Activated gamma-delta T cell treated with Interleukin-2 at 50 U/mL for 16 hours (primary cell): ENCODE results near the gene HERC2.
"Not testable (repeated sequence)": the region's sequence is repeated elsewhere in the genome, so short reads cannot be mapped to it uniquely, and the experiment has no call there.

Experiments
- DNase-seq: peaks from one replicate; pipeline ENCODE4 v3.0.0-alpha.2; 2020

The HERC2 gene, protein sequence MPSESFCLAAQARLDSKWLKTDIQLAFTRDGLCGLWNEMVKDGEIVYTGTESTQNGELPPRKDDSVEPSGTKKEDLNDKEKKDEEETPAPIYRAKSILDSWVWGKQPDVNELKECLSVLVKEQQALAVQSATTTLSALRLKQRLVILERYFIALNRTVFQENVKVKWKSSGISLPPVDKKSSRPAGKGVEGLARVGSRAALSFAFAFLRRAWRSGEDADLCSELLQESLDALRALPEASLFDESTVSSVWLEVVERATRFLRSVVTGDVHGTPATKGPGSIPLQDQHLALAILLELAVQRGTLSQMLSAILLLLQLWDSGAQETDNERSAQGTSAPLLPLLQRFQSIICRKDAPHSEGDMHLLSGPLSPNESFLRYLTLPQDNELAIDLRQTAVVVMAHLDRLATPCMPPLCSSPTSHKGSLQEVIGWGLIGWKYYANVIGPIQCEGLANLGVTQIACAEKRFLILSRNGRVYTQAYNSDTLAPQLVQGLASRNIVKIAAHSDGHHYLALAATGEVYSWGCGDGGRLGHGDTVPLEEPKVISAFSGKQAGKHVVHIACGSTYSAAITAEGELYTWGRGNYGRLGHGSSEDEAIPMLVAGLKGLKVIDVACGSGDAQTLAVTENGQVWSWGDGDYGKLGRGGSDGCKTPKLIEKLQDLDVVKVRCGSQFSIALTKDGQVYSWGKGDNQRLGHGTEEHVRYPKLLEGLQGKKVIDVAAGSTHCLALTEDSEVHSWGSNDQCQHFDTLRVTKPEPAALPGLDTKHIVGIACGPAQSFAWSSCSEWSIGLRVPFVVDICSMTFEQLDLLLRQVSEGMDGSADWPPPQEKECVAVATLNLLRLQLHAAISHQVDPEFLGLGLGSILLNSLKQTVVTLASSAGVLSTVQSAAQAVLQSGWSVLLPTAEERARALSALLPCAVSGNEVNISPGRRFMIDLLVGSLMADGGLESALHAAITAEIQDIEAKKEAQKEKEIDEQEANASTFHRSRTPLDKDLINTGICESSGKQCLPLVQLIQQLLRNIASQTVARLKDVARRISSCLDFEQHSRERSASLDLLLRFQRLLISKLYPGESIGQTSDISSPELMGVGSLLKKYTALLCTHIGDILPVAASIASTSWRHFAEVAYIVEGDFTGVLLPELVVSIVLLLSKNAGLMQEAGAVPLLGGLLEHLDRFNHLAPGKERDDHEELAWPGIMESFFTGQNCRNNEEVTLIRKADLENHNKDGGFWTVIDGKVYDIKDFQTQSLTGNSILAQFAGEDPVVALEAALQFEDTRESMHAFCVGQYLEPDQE (N-terminal part only)

GRCh38 chr15:28322129-28322588 is at the start of gene HERC2:
Gene HERC2, minus strand, starts transcription at chr15:28322179. Its CDS starts 746 bp downstream, at chr15:28321433.
- not testable (repeated sequence) for DNase-seq

DNA sequence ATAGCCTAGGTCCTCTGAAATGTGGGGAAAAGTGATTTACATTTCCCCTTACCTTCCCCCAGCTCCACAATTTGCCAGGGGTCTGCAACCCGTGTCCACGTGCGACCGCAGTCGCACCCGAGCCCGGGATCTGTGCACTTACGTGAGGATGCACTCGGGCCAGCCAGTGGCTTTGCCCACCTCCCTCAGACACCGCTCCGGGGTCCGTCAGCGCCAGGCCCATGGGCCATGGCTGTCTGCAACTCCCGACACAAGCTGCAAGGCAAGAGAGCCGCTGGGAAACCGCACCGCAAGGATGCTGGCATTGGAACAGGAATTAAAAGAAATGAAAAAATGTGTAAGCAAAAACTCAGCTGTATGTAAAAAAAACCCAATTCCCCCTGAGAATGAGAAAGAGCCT is 43.5 kb upstream of the HERC2 start:
- DNase-seq, result not testable (repeated sequence)

- not testable (repeated sequence) for DNase-seq
These were observed 36.0 kb upstream of the HERC2 start, which contains the start of gene GOLGA6L24 for GRCh38 chr15:28357984-28358383. Gene GOLGA6L24, minus strand, starts transcription at chr15:28358084. Its CDS starts 61 bp downstream, at chr15:28358023.

DNA sequence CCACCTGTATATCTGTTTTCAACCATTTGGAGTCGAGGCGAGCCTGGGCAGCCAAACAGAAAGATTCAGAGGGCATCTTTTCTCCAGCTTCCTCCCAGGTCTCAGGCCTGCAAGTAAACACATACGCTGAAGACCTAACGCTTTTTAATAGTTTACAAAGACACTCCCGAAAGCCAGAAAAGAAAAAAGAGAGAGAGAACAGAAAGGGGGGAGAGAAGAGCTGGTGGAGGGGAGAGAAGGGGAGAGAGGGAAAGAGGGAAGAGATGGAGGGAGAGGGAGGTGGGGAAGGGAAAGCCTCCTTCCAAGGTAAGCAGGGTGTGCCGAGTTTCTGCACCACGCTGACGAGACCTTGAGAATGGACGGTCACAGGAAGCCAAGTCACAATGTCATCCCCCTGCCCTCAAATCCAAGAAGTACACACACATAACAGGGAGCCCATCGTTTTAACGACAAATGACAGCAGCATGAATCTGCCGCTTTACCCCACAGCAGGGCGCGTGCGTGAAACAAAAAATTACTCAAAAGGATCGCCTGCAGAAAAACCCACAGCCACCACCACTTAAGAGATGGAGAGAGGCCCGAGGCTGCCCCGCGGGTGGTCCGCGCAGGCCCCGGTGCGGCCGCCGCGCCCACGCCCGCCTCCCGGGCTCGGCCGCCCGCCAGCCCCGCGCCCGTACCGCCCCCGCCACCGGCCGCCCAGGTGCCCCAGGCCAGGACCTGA is 461 bp downstream of the HERC2 start:
- DNase-seq, result not testable (repeated sequence)

GRCh38 chr15:28319725-28320124 is 2.3 kb downstream of the HERC2 start:
- not testable (repeated sequence) for DNase-seq

GRCh38 chr15:28318828-28319227 is 3.2 kb downstream of the HERC2 start:
- not testable (repeated sequence) for DNase-seq

- not testable (repeated sequence) for DNase-seq
These were observed 3.9 kb downstream of the HERC2 start for GRCh38 chr15:28318122-28318521.

GRCh38 chr15:28316958-28317357 is 5.0 kb downstream of the HERC2 start:
- not testable (repeated sequence) for DNase-seq

GRCh38 chr15:28310454-28310853 is 11.5 kb downstream of the HERC2 start:
- not testable (repeated sequence) for DNase-seq

DNA sequence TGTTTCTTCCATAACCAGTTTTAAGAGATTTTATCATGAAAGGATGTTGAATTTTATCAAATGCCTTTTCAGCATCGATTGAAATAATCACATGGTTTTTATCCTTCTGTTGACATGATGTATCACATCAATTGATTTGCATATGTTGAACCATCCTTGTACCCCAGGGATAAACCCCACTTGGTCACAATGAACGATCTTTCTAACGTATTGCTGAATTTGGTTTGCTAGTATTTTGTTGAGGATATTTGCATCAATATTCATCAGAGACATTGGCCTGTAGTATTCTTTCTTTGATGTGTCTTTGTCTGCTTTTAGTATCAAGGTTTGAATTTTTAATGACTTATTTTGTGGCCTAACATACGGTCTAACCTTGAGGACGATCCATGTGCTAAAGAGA is 13.3 kb downstream of the HERC2 start:
- DNase-seq, result not testable (repeated sequence)

DNA sequence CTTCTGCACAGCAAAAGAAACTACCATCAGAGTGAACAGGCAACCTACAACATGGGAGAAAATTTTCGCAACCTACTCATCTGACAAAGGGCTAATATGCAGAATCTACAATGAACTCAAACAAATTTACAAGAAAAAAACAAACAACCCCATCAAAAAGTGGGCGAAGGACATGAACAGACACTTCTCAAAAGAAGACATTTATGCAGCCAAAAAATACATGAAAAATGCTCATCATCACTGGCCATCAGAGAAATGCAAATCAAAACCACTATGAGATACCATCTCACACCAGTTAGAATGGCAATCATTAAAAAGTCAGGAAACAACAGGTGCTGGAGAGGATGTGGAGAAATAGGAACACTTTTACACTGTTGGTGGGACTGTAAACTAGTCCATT is 16.3 kb downstream of the HERC2 start:
- DNase-seq, result not testable (repeated sequence)

- not testable (repeated sequence) for DNase-seq
These were observed 24.5 kb downstream of the HERC2 start for GRCh38 chr15:28297434-28297833.

GRCh38 chr15:28296814-28297213 is 25.2 kb downstream of the HERC2 start:
- not testable (repeated sequence) for DNase-seq

- not testable (repeated sequence) for DNase-seq
These were observed 26.9 kb downstream of the HERC2 start for GRCh38 chr15:28295009-28295563.

DNA sequence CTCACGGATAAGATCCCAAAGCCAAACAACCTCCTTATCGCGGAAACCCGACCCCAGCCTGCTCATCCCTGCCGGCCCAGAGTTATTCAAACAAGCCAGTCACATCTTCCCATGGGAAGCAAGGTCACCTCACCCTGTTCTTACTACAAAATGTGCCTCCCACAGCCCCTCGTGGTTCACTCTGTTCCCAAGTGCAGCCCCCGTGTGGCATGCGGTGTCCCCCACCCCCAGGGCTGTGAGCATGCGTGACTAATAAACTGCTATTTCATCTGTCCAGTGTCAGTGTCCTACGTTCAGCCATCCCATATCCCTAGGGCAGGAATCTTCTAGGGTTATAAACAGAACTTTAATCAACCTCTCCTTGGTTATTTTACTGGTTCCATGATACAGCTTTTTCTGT is 27.4 kb downstream of the HERC2 start:
- DNase-seq, result not testable (repeated sequence)

DNA sequence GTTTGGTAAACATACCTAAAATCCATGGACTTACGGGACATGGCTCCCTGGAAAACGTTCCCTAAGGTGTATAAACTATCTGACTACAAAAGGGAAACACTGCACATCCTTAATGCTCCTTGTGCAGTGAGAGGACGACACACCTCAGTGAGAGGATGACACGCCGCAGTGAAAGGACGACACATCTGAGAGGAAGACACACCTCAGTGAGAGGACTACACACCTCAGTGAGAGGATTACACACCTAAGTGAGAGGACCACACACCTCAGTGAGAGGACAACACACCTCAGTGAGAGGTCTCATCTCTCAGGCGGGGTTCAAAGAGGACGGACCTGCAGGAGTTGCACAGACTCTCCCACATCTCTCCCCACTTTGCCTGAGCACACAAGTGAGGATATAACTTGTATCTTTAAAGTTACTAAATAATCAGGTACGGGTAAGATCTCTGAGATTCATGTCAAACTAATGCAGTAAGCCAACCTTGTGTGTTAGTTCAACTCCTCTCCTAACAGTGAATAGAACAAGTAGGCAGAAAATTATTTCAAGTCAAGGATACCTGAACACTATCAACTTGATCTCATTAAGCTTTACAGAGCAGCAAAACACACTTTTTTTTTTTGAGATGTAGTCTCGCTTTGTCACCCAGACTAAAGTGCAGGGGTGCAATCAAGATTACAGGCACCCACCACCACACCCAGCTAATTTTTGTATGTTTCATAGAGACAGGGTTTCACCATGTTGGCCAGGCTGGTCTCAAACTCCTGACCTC is 32.1 kb downstream of the HERC2 start:
- DNase-seq, result no peak

- not testable (repeated sequence) for DNase-seq
These were observed 32.9 kb downstream of the HERC2 start for GRCh38 chr15:28288830-28289693.

DNA sequence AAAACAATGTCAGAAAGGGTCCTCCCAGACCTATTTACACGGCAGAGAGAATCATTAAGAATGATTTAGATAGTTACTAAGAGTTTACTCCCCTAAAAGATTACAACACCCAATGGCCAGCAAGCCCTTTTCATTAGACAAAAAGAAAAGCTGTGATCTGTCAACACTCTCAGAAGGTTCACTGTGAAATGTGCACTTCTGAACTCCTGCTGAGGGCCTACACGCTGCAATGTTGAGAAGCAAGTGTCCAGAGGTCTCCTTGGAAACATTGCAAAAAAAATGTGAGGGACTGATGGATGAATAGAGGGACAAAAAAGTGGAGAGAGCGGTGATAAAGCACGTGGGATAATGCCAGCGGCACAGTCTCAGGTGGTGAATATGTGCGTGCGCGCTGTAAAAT is 35.3 kb downstream of the HERC2 start:
- DNase-seq, result not testable (repeated sequence)

- no peak for DNase-seq
These were observed 35.9 kb downstream of the HERC2 start for GRCh38 chr15:28286031-28286430.

DNA sequence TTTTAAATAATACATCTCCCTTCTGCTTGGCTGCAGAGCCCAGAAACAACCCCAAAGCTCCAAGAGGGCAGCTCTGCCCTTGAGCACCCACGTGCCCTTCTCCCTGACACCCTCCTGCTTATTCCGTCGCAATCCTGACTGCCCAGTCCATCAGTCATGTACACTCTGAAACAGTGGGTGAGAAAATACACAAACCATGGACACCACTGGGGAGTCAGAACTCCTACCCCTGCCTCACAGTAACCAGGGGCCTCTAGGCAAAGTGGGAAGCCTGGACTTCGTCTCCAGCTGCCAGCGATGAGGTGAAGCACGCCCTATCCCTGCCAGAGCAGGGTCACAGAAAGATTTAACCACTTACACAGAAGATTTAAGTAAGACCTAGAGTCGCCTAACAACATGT is 40.1 kb downstream of the HERC2 start:
- no peak for DNase-seq
